Prostate gland (tissue), 2 donors: ENCODE data around the gene IRF6. TPM values are rescaled to one million over a fixed set of nuclear protein-coding genes. Genes with fewer than 3 reads are reported as not detected.

Source experiments
- DNase-seq: peaks from one replicate; pipeline ENCODE4 v3.0.0-alpha.2; 2019; ENCODE audit warnings: low spot score
- H3K27ac ChIP-seq, 2 donors: fragments of 200-600 bp; sonication (generic); 2 replicates each; pipeline ENCODE4 v1.5.1; 2017 to 2019
- H3K27me3 ChIP-seq: fragments of 200-600 bp; sonication (generic); replicated peaks from 2 replicates; pipeline ENCODE4 v1.5.1; 2019; ENCODE audit not compliant: insufficient read depth
- H3K36me3 ChIP-seq, 2 donors: fragments of 200-600 bp; sonication (generic); 1 replicate in 1 of 2; 2 replicates in 1 of 2; pipeline versions ENCODE4 v1.5.1 to v1.8.1; 2017 to 2019
- H3K4me1 ChIP-seq: fragments of 200-600 bp; sonication (generic); replicated peaks from 2 replicates; pipeline ENCODE4 v1.5.1; 2019
- H3K4me3 ChIP-seq, 2 donors: fragments of 200-600 bp; sonication (generic); 2 replicates each; pipeline ENCODE4 v1.5.1; 2017 to 2019
- H3K9me3 ChIP-seq: fragments of 200-600 bp; sonication (generic); 2 replicates; pipeline ENCODE4 v1.5.1; 2017
- POLR2A ChIP-seq: fragments of 450-650 bp; IDR thresholded peaks from one replicate; pipeline ENCODE4 v1.6.1; 2016; ENCODE audit warnings: antibody characterized with exemption, mild to moderate bottlenecking
- POLR2AphosphoS5 ChIP-seq: sonication (generic); formaldehyde crosslinking; IDR thresholded peaks from one replicate; pipeline ENCODE4 v1.6.1; 2017; ENCODE audit warnings: antibody characterized with exemption
- WGBS: methylation state at CpG from one replicate; pipeline ENCODE4 v1.1.5; 2018; 5-methylcytosine and 5-hydroxymethylcytosine counted together
- intact Hi-C: fragments of 100-400 bp; cut with DNase I; formaldehyde crosslinking; loops from one replicate; pipeline ENCODE4 v1.14.2; 2022
- total RNA-seq, 2 donors: library from RNA; depleted of rRNA; stranded (reverse); fragments of >200 nt; gene quantifications; one replicate each; pipeline ENCODE4 v1.1.0, GENCODE V29; 2016
- TF ChIP-seq, protein P1 (sequence below), 4 experiments: fragments of 200-600 bp in 2 of 4; fragments of 450-650 bp in 2 of 4; sonication (generic) in 2 of 4; IDR thresholded peaks; 1 replicate in 3 of 4; 2 replicates in 1 of 4; pipeline ENCODE4 v1.5.1; 2016 to 2019; ENCODE audit warnings: antibody characterized with exemption in 4 of 4, mild to moderate bottlenecking in 2 of 4, moderate library complexity in 2 of 4

The IRF6 gene
- total RNA-seq, 2 donors from 2014 or later, result 59.8 to 118 TPM

GRCh38 chr1:209772126-209772525, 33.8 kb downstream of the IRF6 start:
- Histone ChIP-seq H3K9me3 (no peaks in the 10 kb centered on the region), H3K4me3 (no peak overlapping the region), H3K4me1 (no peaks in the 10 kb centered on the region), H3K27me3 (no peaks in the 10 kb centered on the region), H3K36me3 (no peaks in the 10 kb centered on the region), H3K27ac (no peak overlapping the region)
- intact Hi-C loops, result no loop called here
- 28% methylated on average over 6 of the region's 6 CpGs for WGBS
- DNase-seq, result no peak
- TF ChIP-seq, protein P1, sequence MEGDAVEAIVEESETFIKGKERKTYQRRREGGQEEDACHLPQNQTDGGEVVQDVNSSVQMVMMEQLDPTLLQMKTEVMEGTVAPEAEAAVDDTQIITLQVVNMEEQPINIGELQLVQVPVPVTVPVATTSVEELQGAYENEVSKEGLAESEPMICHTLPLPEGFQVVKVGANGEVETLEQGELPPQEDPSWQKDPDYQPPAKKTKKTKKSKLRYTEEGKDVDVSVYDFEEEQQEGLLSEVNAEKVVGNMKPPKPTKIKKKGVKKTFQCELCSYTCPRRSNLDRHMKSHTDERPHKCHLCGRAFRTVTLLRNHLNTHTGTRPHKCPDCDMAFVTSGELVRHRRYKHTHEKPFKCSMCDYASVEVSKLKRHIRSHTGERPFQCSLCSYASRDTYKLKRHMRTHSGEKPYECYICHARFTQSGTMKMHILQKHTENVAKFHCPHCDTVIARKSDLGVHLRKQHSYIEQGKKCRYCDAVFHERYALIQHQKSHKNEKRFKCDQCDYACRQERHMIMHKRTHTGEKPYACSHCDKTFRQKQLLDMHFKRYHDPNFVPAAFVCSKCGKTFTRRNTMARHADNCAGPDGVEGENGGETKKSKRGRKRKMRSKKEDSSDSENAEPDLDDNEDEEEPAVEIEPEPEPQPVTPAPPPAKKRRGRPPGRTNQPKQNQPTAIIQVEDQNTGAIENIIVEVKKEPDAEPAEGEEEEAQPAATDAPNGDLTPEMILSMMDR (IDR thresholded peaks at IDR 0.05), result no peak
- TF ChIP-seq POLR2A (no peak), POLR2AphosphoS5 (no peak)

DNA sequence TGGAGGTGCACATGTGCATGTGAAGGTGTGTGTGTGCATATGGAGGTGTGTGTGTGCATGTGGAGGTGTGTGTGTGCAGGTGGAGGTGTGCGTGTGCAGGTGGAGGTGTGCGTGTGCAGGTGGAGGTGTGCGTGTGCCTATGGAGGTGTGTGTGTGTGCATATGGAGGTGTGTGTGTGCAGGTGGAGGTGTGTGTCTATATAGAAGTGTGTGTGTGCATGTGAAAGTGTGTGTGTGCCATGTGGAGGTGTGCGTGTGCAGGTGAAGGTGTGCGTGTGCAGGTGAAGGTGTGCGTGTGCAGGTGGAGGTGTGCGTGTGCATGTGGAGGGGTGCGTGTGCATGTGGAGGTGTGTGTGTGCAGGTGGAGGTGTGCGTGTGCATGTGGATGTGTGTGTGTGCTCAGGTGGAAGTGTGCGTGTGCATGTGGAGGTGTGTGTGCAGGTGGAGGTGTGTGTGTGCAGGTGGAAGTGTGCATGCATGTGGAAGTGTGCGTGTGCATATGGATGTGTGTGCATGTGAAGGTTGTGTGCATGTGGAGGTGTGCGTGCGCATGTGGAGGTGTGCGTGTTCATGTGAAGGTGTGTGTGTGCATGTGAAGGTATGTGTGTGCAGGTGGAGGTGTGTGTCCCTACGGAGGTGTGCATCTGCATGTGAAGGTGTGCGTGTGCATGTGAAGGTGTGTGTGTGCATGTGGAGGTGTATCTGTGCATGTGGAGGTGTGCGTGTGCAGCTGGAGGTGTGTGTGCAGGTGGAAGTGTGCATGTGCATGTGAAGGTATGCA, 35.1 kb downstream of the IRF6 start:
- Histone ChIP-seq H3K4me1 (no peaks in the 10 kb centered on the region), H3K27ac (no peak overlapping the region), H3K9me3 (no peaks in the 10 kb centered on the region), H3K27me3 (no peaks in the 10 kb centered on the region), H3K4me3 (no peak overlapping the region), H3K36me3 (no peaks in the 10 kb centered on the region)
- WGBS, result 95% methylated on average over 17 of the region's 17 CpGs
- intact Hi-C loops, result no loop called here
- DNase-seq, result no peak
- TF ChIP-seq, protein P1 (IDR thresholded peaks at IDR 0.05), result no peak
- TF ChIP-seq POLR2A, result no peak
- no peak for TF ChIP-seq POLR2AphosphoS5

- H3K4me3 ChIP-seq, result no peak overlapping the region
- intact Hi-C loops, result no loop called here
- no peaks in the 10 kb centered on the region for H3K9me3 ChIP-seq
- H3K27ac ChIP-seq, result no peak overlapping the region
- no peak for DNase-seq
- no peaks in the 10 kb centered on the region for H3K36me3 ChIP-seq
- 75% methylated on average over 7 of the region's 7 CpGs for WGBS
- H3K4me1 ChIP-seq, result no peaks in the 10 kb centered on the region
- no peaks in the 10 kb centered on the region for H3K27me3 ChIP-seq
- TF ChIP-seq, protein P1 (IDR thresholded peaks at IDR 0.05), result no peak
These were observed 36.0 kb downstream of the IRF6 start for GRCh38 chr1:209769971-209770370.

GRCh38 chr1:209769171-209769904, 36.6 kb downstream of the IRF6 start:
- H3K4me3 ChIP-seq, result no peak overlapping the region
- H3K27me3 ChIP-seq, result no peaks in the 10 kb centered on the region
- H3K9me3 ChIP-seq, result no peaks in the 10 kb centered on the region
- H3K36me3 ChIP-seq, result no peaks in the 10 kb centered on the region
- 30% methylated on average over 13 of the region's 13 CpGs for WGBS
- no peaks in the 10 kb centered on the region for H3K4me1 ChIP-seq
- TF ChIP-seq POLR2A (no peak), POLR2AphosphoS5 (no peak)
- TF ChIP-seq, protein P1 (IDR thresholded peaks at IDR 0.05), result no peak
- no peak overlapping the region for H3K27ac ChIP-seq
- intact Hi-C loops, result no loop called here
- no peak for DNase-seq

GRCh38 chr1:209768354-209768774, 37.6 kb downstream of the IRF6 start:
- Histone ChIP-seq H3K9me3 (no peaks in the 10 kb centered on the region), H3K27me3 (no peaks in the 10 kb centered on the region), H3K4me1 (no peaks in the 10 kb centered on the region), H3K27ac (no peak overlapping the region), H3K36me3 (no peaks in the 10 kb centered on the region), H3K4me3 (no peak overlapping the region)
- intact Hi-C loops, result no loop called here
- no peak for DNase-seq
- WGBS, result 77% methylated on average over 9 of the region's 9 CpGs
- TF ChIP-seq POLR2AphosphoS5 (no peak), POLR2A (no peak)
- TF ChIP-seq, protein P1 (IDR thresholded peaks at IDR 0.05), result no peak
